Lung (tissue), 12 donors: ENCODE measurements around the gene MMP25. TPM values are rescaled to one million over a fixed set of nuclear protein-coding genes. Genes with fewer than 3 reads are reported as not detected.
A peak's percentile ranks its signal among the peaks of the same experiment; 100 is the strongest.

Experiments used
- ATAC-seq: fragments of 200-7000 bp; cut with Tn5 transposase; one replicate; pipeline ENCODE4 v1.9.1; 2020; ENCODE audit warnings: moderate number of reproducible peaks; ENCODE audit not compliant: insufficient read depth, low FRiP score
- DNase-seq, 3 donors: peaks; one replicate each; pipeline ENCODE4 v3.0.0-alpha.2; 2013 to 2017
- H3K27ac ChIP-seq, 2 donors: one replicate each; pipeline ENCODE4 v1.5.1; 2013; ENCODE audit warnings: mild to moderate bottlenecking in 2 of 2, moderate library complexity in 2 of 2, control low read depth in 1 of 2, inconsistent platforms in 1 of 2, low read depth in 1 of 2, low read length in 1 of 2
- H3K27me3 ChIP-seq, 3 donors: one replicate each; pipeline ENCODE4 v1.5.1; 2013; ENCODE audit warnings: low read length in 2 of 3; ENCODE audit not compliant: control insufficient read depth in 3 of 3, insufficient read depth in 3 of 3
- H3K36me3 ChIP-seq, 4 donors: one replicate each; pipeline ENCODE4 v1.5.1; 2013; ENCODE audit warnings: low read length in 4 of 4, mild to moderate bottlenecking in 1 of 4, moderate library complexity in 1 of 4; ENCODE audit not compliant: control insufficient read depth in 4 of 4, insufficient read depth in 4 of 4
- H3K4me1 ChIP-seq, 5 donors: one replicate each; pipeline ENCODE4 v1.5.1; 2013; ENCODE audit warnings: low read length in 5 of 5, mild to moderate bottlenecking in 2 of 5, moderate library complexity in 1 of 5; ENCODE audit not compliant: control insufficient read depth in 5 of 5, insufficient read depth in 5 of 5
- H3K4me3 ChIP-seq: one replicate; pipeline ENCODE4 v1.5.1; 2013; ENCODE audit warnings: mild to moderate bottlenecking, control low read depth, moderate library complexity
- H3K9ac ChIP-seq, 2 donors: one replicate each; pipeline ENCODE4 v1.5.1; 2013; ENCODE audit warnings: low read length in 2 of 2, control low read depth in 1 of 2; ENCODE audit not compliant: insufficient read depth in 1 of 2
- H3K9me3 ChIP-seq, 4 donors: one replicate each; pipeline ENCODE4 v1.5.1; 2013; ENCODE audit warnings: low read length in 3 of 4, mild to moderate bottlenecking in 1 of 4, moderate library complexity in 1 of 4; ENCODE audit not compliant: control insufficient read depth in 4 of 4, insufficient read depth in 3 of 4
- CTCF ChIP-seq: IDR thresholded peaks from 2 replicates; pipeline ENCODE4 v1.5.1; 2012; ENCODE audit warnings: mild to moderate bottlenecking; ENCODE audit errors: control extremely low read depth, extremely low read depth
- whole genome bisulfite sequencing, 2 donors: extraction: QIAGEN DNeasy Blood & Tissue Kit; methylation state at CpG; one replicate each; pipeline ENCODE4 v1.1.7; 2013; 5-methylcytosine and 5-hydroxymethylcytosine counted together
- polyA plus RNA-seq, 2 donors: library from polyadenylated mRNA; stranded (reverse); fragments of 200-250 nt; gene quantifications; one replicate each; pipeline ENCODE4 v1.2.1, GENCODE V29; 2013
- total RNA-seq, 2 donors: library from RNA; depleted of rRNA in 1 of 2; stranded (reverse); fragments of >200 nt in 1 of 2; gene quantifications; one replicate each; pipeline ENCODE4 v1.2.1, GENCODE V29; 2014 to 2021
- donor health status: control.
- donor health status: control.
- donor health status: Bipolar disorder and iron deficiency.
- donor health status: healthy.
- donor health status: DM: yes; HTN: yes; CAD: no.

The MMP25 gene
- total and polyA plus RNA-seq, 4 donors = 4.2 to 94.4 (median 20.6) TPM

- Histone ChIP-seq H3K36me3 (no peaks in the 10 kb centered on the region), H3K27me3 (peaks cover 0 to 29% (median 27%) of the 10 kb centered on the region in 3 donors), H3K4me1 (peaks cover 0 to 45% (median 5%) of the 10 kb centered on the region in 5 donors), H3K9me3 (peaks cover 0 to 2% (median 0%) of the 10 kb centered on the region in 4 donors), H3K4me3 (no peak overlapping the region), H3K27ac (no peak overlapping the region), H3K9ac (no peak overlapping the region)
- ATAC-seq = no peak
- no peak for TF ChIP-seq CTCF
- no peak for DNase-seq
- 63 to 71% methylated on average over 12 of the region's 12 CpGs for WGBS, 2 donors
Measured at GRCh38 chr16:3013998-3014690, 32.2 kb upstream of the MMP25 start.

GRCh38 chr16:3014971-3015370 is 31.4 kb upstream of the MMP25 start:
- Histone ChIP-seq H3K27ac (no peak overlapping the region), H3K4me3 (no peak overlapping the region), H3K9me3 (peaks cover 0 to 2% (median 0%) of the 10 kb centered on the region in 4 donors), H3K4me1 (peaks cover 0 to 45% (median 8%) of the 10 kb centered on the region in 5 donors), H3K9ac (no peak overlapping the region), H3K27me3 (peaks cover 0 to 29% (median 27%) of the 10 kb centered on the region in 3 donors), H3K36me3 (no peaks in the 10 kb centered on the region)
- DNase-seq (peak in 1 of 3 donors; percentile 57), ATAC-seq (no peak)
- TF ChIP-seq CTCF = no peak
- WGBS, 2 donors = 86 to 89% methylated on average over 6 of the region's 6 CpGs

- 82 to 92% methylated on average over 13 of the region's 13 CpGs for WGBS, 2 donors
- H3K27me3 ChIP-seq = peaks cover 0 to 29% (median 24%) of the 10 kb centered on the region in 3 donors
- no peak overlapping the region for H3K9ac ChIP-seq
- no peaks in the 10 kb centered on the region for H3K9me3 ChIP-seq
- H3K36me3 ChIP-seq = no peaks in the 10 kb centered on the region
- no peak for TF ChIP-seq CTCF
- peaks cover 0 to 47% (median 9%) of the 10 kb centered on the region in 5 donors for H3K4me1 ChIP-seq
- DNase-seq = no peak
- ATAC-seq = no peak
- H3K4me3 ChIP-seq = no peak overlapping the region
- no peak overlapping the region for H3K27ac ChIP-seq
Measured at GRCh38 chr16:3015865-3016521, 30.4 kb upstream of the MMP25 start.
